ENCODE measurements around the gene SCD5. TPM values are rescaled to one million over a fixed set of nuclear protein-coding genes. Genes with fewer than 3 reads are reported as not detected.

The SCD5 gene
- total and polyA plus RNA-seq, 2 donors (not counting 3 experiments of a cell fraction or from before 2014, with no cell fraction given) = 38.4 to 38.5 TPM

DNA sequence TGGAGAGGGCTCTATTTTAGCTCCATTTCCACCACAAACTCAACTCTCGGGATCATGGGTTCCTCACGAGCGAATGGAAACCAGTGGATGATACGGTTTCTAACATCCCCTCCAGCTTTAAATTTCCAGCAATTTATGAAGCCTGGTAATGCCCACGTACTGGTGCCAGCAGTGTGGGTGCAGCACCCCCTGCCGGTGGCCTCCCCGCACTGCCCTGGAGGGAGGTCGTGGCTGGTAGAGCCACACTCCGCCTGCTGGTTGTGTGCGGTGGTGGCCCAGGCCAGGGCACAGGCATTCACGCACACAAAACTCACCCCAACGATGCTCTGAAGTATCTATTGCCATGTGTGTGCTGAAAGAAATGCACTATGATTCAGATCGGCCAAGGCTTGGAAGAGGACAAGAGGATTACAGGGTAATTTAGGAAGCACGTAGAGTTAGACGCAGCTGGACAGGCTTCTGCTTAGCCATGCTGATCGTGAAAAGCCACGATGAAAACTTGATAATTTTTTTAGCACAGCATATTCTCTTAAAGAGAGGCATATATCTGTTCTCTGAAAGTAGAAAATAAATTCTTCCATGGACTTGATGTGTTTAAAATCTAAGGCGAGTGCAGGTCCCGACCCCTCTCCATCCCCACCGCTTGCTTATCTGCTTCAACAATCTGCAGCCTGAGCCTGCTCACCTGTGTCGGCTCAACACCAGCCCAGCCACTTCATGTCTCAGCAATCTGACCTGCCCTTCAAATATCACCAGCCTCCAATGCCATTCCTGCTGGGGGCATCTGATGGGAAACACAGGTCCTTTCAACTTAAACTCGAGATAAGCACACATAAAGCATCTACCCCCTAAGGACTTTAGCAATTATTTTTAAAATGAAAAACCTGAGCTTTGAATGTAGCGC, 59.1 kb downstream of the SCD5 start:
- ChIA-PET CTCF (interaction anchor here (0.5 to 7.7 kb wide), 123 partner anchors 9 to 1272 kb away, joined by 3 to 500 read pairs (median 6); partner anchors contain the start of genes COQ2 and SCD5), POLR2A (no interaction called here)
- Histone ChIP-seq H2AFZ (ENCODE audit: low read depth, low read length) (peak overlapping the region; percentile 32), H3K36me3 (ENCODE audit: control insufficient read depth in 2 of 2, extremely low read depth in 1 of 2, insufficient read depth in 2 of 2, low read length in 2 of 2) (no peaks in the 10 kb centered on the region), H3K27ac (ENCODE audit: insufficient read depth, low read depth, low read length) (no peak overlapping the region), H3K9me3 (replicated peaks; ENCODE audit: control insufficient read depth, insufficient read depth, low read length) (no peaks in the 10 kb centered on the region), H3K4me3 (replicated peaks in 1 of 3; ENCODE audit: insufficient read depth in 1 of 3, low read depth in 1 of 3, low read length in 3 of 3) (no peak overlapping the region), H3K4me1 (ENCODE audit: control insufficient read depth, extremely low read depth, insufficient read depth, low read length) (no peaks in the 10 kb centered on the region), H3K4me2 (ENCODE audit: insufficient read depth, low read length) (peak overlapping the region; percentile 9), H3K79me2 (ENCODE audit: control insufficient read depth, insufficient read depth, low read length) (no peaks in the 10 kb centered on the region), H3K9me1 (replicated peaks; ENCODE audit: control insufficient read depth, extremely low read depth, insufficient read depth, low read length) (no peaks in the 10 kb centered on the region), H4K20me1 (replicated peaks; ENCODE audit: control insufficient read depth, extremely low read depth, insufficient read depth, low read length) (no peaks in the 10 kb centered on the region), H3K9ac (replicated peaks; ENCODE audit: extremely low read depth, insufficient read depth, low read length) (no peak overlapping the region), H3K27me3 (ENCODE audit: control insufficient read depth in 2 of 2, insufficient read depth in 2 of 2, low read length in 2 of 2) (no peaks in the 10 kb centered on the region)
- dilution Hi-C loops (cut with MboI; ENCODE audit: extremely low pct_ligation_motif_present, low sequenced_read_pairs) (no loop called here), intact Hi-C loops (cut with micrococcal nuclease) (loop anchor here (1.0 to 2.0 kb wide), 5 partner anchors 45 to 277 kb away; partner anchors contain the start of gene SCD5)
- BruUV-seq (replicated peaks) = no TSS peak
- DNase-seq (ENCODE audit: low read depth, low spot score) (peak; percentile 82), FAIRE-seq (peak; percentile 81)
- peak; percentile 60 for TF ChIP-seq MYC (IDR thresholded peaks at IDR 0.05; ENCODE audit: low read depth, low read length)
- peak; percentile 99 to 100 for TF ChIP-seq CTCF (IDR thresholded peaks at IDR 0.05; ENCODE audit: extremely low read depth in 1 of 2, insufficient read depth in 1 of 2, low read depth in 1 of 2, low read length in 2 of 2)
- no peak for TF ChIP-seq EZH2 (IDR thresholded peaks at IDR 0.05; ENCODE audit: borderline replicate concordance, low read depth, low read length, severe bottlenecking)

DNA sequence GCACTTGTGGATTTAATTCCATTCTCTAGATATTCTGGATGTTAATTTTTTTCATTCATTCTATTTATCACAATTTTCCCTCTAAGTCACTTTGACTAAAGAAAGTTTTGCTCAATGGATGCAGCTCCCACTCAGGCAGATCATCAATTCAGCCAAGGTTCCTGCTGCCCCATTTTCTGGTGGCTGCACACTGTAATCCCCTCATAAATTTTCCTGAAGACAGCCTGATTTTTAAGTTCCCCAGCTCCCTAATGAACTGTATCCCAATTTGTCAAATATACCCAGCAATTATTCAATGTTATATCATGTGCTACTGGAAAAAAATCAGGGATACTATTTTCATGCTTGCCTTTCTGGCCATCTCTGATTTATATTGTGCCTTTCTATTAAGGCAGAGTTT, 61.2 kb downstream of the SCD5 start:
- CTCF ChIA-PET = interaction anchor here (3.2 to 7.7 kb wide), 3 partner anchors 7 to 272 kb away, joined by 33 to 500 read pairs (median 41); no protein-coding TSS in a partner anchor
- no peak for TF ChIP-seq POLR2A (IDR thresholded peaks at IDR 0.05; ENCODE audit: low read depth, low read length)
- TF ChIP-seq JUN (IDR thresholded peaks at IDR 0.05; ENCODE audit: borderline replicate concordance, insufficient read depth, insufficient read length, low read depth) = no peak
- no peak for TF ChIP-seq GATA2 (IDR thresholded peaks at IDR 0.05; ENCODE audit: insufficient read depth, insufficient read length, low read depth, low read length)
- TF ChIP-seq POLR2AphosphoS5 (IDR thresholded peaks at IDR 0.05; ENCODE audit: insufficient read depth, low read depth, low read length) = no peak
- no peak for TF ChIP-seq FOS (IDR thresholded peaks at IDR 0.05; ENCODE audit: borderline replicate concordance, insufficient read depth, low read length)
- FAIRE-seq = no peak

More for the DNA sequence above, 61.2 kb downstream of the SCD5 start:
- no peaks in the 10 kb centered on the region for H3K4me1 ChIP-seq (ENCODE audit: control insufficient read depth, extremely low read depth, insufficient read depth, low read length)
- POLR2A ChIA-PET = no interaction called here
- no peaks in the 10 kb centered on the region for H3K36me3 ChIP-seq (ENCODE audit: control insufficient read depth in 2 of 2, extremely low read depth in 1 of 2, insufficient read depth in 2 of 2, low read length in 2 of 2)
- no peaks in the 10 kb centered on the region for H3K9me1 ChIP-seq (replicated peaks; ENCODE audit: control insufficient read depth, extremely low read depth, insufficient read depth, low read length)
- no peak overlapping the region for H3K4me2 ChIP-seq (ENCODE audit: insufficient read depth, low read length)
- no peak overlapping the region for H3K27ac ChIP-seq (ENCODE audit: insufficient read depth, low read depth, low read length)
- dilution Hi-C loops (cut with MboI; ENCODE audit: extremely low pct_ligation_motif_present, low sequenced_read_pairs) (no loop called here), intact Hi-C loops (cut with micrococcal nuclease) (no loop called here)
- no peaks in the 10 kb centered on the region for H3K9me3 ChIP-seq (replicated peaks; ENCODE audit: control insufficient read depth, insufficient read depth, low read length)
- H3K4me3 ChIP-seq (replicated peaks in 1 of 3; ENCODE audit: insufficient read depth in 1 of 3, low read depth in 1 of 3, low read length in 3 of 3) = no peak overlapping the region
- no peak overlapping the region for H2AFZ ChIP-seq (ENCODE audit: low read depth, low read length)
- no TSS peak for BruUV-seq (replicated peaks)
- no peaks in the 10 kb centered on the region for H3K27me3 ChIP-seq (ENCODE audit: control insufficient read depth in 2 of 2, insufficient read depth in 2 of 2, low read length in 2 of 2)
- no peak for DNase-seq (ENCODE audit: low read depth, low spot score)
- H3K79me2 ChIP-seq (ENCODE audit: control insufficient read depth, insufficient read depth, low read length) = no peaks in the 10 kb centered on the region
- no peaks in the 10 kb centered on the region for H4K20me1 ChIP-seq (replicated peaks; ENCODE audit: control insufficient read depth, extremely low read depth, insufficient read depth, low read length)
- no peak overlapping the region for H3K9ac ChIP-seq (replicated peaks; ENCODE audit: extremely low read depth, insufficient read depth, low read length)

Data from endothelial cell of umbilical vein (primary cell).